NCI-H2196 (cell line): ENCODE results near the gene KCP.
"Not testable (repeated sequence)": the region's sequence is repeated elsewhere in the genome, so short reads cannot be mapped to it uniquely, and the experiment has no call there.

Experiments used
- DNase-seq: peaks from one replicate; lab custom pipeline; 2025; ENCODE audit not compliant: unreplicated experiment; lab: John Stamatoyannopoulos, UW

Gene KCP

DNA sequence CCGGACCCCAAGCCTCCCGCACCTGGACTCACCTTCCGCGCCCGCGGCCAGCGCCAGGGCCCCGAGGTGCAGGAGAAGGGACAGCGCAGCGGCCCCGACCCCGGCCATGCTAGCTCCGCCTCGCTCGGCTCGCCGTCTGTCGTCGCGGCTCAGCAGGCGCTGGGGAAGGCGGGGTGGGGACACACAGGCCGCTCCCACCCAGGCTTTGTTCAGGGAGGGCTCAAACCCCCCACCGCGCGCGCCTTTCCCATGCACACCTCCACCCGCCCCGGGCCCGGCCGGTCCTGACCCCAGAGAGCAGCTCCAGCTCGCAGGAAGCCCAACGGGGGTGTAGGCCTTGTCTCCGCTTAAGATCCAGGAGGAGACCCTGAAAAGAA, at the start of gene KCP:
KCP (minus strand) TSS at position 141 of the 377 bp plus-strand sequence; CDS start at position 108, 33 bp downstream.
- DNase-seq = no peak

DNA sequence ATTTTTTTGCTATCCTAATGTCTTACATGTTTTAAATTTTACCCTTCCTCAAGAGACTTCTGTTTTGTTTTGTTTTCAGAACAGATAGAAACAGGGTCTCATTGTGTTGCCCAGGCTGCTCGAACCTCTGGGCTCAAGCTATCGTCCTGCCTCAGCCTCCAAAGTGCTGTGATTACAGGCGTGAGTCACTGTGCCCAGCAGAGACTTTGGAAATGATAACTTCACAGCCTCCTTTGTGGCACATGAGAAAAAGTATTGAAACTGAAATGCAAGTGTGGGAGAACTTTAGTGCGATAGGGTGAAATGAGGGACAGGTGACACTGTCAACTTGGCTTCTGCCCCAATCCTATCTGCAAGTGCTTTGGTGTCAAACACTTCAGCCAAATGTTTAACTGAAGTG, 48.8 kb upstream of the KCP start:
- DNase-seq = no peak

DNA sequence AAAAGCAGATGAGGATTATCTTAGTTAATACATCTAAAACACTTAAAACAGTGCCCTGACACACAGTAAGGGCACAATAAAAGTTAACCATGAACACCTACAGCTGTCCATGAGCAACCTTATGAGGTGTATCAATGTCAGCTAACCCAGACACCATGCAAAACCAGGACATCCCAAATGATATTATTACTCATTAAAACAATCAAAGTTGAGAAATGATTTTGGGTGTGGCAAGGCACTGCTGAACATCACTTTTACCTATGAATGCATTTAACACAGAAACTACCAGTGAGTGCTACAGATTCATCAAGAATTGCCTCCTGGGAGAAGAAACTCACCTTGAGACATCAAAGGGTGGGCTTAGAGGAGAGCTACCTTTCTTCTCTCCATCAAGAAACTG, 45.5 kb upstream of the KCP start:
- DNase-seq = no peak

DNA sequence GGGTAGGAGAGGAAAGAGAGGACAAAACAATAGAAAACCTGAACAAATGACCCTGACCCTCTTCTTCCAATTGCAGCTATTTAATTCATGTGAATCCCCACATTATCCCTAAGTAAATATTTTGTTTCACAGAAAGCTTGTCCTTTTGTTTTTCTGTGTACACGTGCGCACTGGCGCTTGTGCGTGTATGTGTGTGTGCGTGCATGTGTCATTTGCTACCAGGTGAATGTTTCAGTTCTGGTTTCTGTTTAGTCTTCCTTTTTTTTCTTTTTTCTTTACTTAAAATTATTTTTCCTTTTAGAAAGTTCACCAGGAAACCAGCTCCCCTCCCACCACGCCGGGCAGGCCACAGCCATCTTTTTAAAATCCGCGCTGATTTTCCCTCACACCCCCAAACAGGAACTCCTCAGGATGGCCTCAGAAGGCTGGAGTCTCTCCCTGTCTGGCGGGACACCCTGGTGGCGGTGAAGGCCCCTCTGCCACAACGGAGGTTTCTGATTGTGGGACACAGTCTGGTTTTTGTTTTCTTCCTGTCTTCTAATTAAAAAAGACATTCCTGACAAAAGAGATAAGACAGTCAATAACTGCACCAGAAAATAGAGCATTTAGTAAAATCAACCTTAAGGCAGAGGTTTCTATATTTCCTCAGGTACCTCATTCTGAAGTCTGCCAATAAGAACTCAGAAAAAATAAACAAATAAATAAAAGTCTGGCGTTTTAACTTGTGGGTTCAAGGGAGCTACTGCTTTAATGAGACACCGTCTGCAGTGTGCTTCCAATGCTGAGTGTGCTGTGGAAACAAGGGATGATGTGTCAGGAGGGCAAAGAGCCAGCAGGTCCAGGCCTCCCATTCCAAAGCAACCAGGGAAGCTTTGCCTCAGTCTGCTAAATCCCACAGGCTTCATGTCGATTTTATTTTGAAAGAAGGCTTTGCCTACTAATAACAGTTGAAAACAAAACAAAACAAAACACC, 44.6 kb upstream of the KCP start:
- DNase-seq = no peak

DNA sequence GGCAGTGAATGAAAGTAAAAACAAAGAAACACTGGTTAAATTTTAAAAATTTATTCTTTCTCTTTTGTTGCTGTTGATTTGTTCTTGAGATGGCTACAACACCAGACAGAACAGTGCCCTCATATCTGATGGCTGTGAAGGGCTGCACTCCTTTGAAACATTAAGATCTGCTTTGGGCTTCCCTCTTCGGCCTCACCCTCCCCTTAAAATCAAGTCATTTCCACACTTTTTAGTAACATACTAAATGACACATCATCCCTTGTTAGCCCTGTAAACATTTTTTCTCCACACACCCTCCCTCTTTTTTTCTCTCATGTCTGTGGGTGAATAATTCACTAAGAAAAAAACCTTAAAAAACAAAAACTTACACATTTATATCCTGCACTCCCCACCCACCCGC, 43.6 kb upstream of the KCP start:
- no peak for DNase-seq

DNA sequence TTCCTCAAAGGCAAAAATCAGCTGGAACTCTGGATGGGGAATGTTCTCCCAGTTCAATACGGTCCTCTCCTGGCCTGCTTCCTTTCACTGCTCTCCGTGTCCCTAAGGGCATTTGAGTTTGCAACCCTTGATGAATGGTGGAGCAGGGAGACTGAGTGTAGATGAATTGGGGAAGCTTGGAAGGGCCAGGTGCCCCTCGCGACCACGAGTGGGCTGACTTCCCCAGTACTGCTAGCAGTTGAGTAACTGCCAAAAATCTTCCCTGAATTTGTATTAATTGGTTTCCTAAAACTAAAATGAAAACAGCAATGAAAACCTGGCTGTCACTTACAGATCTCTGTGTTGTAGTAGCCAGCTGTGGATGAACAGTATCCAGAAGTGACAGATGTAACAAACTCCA, 40.8 kb upstream of the KCP start:
- DNase-seq = no peak

DNA sequence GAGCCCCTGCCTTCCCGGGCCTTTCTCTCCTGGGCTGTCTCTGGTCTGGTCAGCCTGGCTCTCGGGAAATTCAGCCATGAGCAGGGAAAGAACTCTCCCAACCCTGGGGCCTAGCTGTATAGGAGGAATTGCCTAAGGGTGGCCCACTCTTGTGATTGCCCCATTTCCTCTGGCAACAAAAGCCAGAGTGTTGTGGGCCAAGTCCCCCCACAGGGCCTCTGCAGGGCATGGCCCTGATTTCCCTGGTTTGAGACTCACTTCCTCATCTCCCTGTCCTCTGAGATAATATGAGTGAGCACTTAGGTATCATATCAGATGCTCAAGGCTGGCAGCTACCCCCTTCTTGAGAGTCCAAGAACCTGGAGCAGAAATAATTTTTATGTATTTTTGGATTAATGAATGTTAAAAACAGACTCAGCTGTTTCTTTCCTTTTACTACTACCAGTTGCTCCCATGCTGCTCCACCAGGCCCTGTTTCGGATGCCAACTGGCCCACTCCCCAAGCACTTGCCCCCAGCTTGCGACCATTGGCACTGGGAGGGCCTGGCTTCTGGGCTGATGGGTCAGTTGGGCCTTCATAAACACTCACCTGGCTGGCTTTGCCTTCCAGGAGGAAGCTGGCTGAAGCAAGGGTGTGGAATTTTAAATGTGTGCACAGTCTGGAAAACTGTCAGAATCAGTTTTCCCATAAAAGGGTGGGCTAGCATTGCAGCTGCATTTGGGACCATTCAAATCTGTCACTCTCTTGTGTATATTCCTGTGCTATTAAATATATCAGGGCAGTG, 38.7 kb upstream of the KCP start:
- no peak for DNase-seq

DNA sequence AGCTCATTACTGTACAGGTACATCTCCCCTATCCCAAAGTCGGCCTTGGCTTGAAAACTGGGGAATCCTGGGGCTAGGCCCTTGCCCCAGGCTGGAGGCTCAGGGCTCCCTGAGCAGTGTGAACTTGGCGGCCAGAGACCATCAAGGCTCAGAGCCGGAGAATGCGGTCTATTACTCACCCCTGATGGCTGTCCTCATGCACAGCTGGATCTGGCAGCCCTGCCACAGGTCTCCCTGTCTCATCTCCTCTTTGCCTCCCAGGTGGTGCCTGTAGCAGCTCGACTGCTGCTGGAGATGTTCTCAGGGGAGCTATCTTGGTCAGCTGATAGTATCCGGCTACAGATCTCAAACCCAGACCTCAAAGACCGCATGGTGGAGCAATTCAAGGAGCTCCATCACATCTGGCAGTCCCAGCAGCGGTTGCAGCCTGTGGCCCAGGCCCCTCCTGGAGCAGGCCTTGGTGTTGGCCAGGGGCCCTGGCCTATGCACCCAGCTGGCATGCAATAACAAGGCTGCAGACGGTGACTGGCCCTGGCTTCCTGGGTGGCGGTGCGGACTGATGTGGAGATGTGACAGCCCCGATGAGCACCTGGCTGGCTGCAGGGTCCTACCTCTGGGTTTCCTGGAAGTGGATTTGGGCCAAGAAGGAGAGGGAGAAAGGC, 37.9 kb upstream of the KCP start:
- no peak for DNase-seq

DNA sequence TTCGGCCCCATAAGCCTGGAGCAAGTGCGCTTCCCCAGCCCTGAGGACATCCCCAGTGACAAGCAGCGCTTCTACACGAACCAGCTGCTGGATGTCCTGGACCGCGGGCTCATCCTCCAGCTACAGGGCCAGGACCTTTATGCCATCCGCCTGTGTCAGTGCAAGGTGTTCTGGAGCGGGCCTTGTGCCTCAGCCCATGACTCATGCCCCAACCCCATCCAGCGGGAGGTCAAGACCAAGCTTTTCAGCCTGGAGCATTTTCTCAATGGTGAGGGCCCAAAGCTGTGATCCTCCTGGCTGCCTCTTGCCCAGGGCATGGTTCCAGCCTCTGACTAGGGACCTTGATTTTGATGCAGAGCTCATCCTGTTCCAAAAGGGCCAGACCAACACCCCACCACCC, 37.3 kb upstream of the KCP start:
- no peak for DNase-seq

DNA sequence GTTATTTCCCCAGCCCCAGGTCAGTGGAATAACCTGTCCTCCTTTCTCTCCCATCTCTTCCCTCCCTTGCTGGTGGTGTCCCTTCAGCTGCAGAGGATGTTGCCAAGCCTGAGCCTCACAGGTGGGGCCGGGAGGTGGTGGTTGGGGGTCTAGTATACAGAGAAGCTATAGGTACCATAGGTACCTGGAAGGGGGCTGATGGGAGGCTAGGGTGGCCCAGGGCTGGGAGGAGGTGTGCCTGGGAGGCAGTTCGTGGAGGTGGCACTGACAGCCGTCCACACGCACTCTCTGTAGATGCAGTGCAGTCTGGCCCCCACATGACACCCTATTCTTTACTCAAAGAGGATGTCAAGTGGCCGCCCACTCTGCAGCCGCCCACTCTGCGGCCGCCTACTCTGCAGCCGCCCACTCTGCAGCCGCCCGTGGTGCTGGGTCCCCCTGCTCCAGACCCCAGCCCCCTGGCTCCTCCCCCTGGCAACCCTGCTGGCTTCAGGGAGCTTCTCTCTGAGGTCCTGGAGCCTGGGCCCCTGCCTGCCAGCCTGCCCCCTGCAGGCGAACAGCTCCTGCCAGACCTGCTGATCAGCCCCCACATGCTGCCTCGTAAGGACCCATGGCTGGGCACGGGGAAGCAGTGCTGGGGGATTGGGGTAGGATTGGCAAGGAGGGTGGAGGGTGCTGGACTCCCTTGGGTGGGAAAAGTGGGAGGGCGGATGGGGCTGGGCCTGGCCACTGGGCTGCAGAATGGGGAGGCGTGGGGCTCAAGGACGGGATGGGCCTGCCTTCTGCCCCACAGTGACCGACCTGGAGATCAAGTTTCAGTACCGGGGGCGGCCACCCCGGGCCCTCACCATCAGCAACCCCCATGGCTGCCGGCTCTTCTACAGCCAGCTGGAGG, 36.7 kb upstream of the KCP start:
- no peak for DNase-seq

DNA sequence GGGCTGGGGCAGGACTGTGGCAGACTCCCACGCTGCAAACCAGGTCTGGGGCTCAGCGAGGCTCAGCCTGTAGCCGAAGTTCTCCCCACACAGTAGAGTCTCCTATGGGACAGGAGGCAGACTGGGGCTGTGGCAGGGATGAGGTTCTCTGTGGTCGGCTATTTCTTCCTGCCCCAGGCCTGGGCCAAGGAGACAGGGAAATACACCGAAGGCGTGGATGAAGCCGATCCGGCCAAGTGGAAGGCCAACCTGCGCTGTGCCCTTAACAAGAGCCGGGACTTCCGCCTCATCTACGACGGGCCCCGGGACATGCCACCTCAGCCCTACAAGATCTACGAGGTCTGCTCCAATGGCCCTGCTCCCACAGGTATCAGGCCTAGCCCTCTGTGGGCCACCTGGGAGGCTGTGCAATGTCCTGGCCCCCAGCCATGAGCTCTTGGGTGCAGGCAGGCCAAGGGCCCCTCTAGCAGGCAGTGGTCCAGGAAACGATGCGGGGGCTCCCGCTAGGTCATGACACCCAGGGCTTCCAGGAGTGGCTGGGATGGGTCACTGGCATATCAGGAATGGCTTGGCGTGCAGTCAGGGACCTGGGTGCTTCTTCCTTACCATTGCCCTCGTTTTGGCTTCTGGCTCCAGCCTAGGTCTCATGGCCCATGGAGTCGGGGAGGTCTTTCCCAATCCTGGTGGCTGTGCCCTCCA, 35.3 kb upstream of the KCP start:
- no peak for DNase-seq

DNA sequence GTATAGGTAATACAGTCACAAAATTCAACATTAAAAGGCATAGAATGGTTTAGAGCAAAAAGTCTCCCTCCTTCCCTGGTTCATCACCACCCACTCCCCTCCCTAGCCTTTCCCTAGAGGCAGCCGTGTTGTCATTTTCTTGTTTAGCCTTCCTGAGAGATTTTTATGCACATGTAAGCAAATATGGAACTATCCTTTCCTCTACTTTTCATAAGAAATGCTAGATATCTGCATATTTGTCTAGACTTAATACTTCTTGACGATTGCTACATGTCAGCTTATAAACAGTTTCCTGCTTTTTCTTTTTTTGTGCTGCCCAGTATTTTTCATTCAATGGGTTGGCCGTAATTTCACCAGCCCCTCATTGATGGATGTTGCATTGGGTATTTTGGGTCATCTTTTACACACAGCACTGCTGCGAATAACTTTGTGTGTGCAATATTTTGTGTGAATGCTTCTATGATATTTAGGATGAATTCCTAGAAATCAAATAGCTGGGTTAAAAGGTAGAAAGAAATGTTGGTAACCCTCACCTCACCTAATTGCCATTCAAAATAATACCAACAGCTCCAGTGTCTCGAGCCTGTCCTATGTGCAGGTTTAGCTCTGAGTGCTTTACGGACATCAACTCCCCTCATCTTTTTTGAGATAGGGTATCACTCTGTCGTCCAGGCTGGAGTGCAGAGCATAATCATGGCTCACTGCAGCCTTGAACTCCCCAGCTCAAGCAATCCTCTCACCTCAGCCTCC, 34.2 kb upstream of the KCP start:
- no peak for DNase-seq

DNA sequence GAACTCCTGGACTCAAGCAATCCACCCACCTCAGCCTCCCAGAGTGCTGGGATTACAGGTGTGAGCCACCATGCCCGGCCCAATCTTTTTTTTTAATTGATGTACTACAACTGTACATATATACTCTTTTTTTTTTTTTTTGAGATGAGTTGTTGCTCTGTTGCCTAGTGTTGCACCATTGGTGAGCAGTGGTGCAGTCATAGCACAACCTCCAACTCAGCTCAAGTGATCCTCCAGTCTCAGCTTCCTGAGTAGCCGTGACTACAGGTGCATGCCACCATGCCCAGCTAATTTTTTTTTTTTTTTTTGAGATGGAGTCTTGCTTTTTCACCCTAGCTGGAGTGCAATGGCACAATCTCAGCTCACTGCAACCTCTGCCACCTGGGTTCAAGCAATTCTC, 32.7 kb upstream of the KCP start:
- not testable (repeated sequence) for DNase-seq

DNA sequence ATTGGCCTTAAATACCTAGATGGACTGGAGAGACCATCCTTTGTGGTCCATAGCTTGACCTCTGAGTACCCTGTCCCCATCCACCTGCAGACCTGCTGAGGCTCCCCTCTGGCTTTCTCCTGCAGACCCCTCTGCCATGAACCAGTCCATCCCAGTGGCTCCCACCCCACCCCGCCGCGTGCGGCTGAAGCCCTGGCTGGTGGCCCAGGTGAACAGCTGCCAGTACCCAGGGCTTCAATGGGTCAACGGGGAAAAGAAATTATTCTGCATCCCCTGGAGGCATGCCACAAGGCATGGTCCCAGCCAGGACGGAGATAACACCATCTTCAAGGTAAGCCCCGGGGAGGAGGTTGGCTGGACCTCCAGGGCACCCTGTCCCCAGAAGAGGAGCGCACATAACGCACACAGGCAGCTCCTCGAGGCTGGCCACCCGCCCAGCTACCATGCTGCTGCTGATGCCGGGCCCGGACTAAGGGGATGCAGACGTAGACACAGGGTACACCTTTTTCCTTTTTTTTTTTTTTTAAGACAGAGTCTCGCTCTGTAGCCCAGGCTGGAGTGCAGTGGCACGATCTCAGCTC, 31.5 kb upstream of the KCP start:
- DNase-seq = no peak

DNA sequence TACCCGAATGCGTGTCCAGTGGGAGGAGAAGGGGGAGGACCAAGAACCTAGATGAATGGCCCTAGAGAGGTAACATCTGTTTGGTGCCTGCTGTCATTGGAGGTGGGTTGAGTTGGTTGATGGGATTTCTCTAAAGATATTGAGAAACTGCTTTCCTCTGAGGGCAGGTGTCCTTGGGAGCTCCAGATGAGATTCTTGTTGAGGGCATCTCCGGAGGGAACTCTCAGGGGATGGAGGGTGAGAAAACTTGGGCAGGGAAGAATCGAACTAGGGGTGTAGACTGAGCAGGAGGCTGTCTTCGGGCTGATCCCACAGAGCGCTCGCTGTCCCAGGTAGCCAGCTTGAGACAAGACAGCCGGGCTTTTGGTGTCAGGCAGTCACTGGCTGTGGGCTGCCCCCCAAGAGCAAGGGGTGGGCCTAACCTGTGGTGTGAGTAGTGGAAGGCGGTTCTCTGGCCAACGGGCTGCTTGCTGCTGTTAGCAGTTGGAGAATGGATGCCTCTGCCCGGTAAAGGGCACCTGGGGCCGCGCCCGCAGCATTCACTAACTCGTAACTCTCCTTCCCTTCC, 30.9 kb upstream of the KCP start:
- DNase-seq = no peak

DNA sequence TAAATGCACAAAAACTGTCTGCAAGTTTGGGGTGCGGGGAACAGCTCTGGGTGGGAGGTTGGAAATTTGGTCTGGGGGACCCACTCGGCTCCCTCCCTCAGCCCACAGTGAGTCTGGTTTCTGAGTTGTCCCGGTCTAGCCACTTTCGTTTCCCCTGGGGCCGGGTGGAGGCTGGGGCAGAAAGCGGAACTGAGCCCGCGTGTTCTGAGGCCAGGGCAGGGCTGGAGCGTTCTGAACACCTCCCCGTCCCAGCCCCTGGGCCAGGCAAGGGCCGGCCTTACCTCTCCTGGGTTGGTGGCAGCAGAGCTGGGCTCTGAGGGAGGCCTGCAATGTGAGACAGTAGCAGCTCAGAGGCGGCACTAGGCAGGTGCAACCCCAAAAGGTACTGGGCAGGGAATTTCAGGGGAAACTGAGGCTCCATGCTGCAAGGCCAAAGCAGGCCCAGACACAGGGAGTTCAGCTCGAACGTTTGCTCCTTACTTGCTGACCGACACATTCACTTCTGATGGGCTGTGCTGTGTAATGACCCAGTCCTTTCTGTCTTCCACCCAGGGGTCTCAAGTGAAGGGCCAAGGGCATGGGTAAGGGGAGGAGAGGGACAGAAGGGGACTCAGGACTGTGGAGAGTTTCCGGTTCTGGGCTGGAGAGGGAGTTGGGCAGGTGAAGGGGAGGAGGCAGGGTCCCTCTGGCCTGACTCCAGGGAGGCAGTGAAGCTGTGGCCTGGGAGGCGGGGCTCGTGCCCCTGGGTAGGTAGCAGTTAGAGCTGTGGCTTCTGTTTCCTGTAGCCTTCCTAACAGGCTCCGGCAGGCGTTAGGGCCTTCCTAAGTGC, 30.2 kb upstream of the KCP start:
- no peak for DNase-seq

DNA sequence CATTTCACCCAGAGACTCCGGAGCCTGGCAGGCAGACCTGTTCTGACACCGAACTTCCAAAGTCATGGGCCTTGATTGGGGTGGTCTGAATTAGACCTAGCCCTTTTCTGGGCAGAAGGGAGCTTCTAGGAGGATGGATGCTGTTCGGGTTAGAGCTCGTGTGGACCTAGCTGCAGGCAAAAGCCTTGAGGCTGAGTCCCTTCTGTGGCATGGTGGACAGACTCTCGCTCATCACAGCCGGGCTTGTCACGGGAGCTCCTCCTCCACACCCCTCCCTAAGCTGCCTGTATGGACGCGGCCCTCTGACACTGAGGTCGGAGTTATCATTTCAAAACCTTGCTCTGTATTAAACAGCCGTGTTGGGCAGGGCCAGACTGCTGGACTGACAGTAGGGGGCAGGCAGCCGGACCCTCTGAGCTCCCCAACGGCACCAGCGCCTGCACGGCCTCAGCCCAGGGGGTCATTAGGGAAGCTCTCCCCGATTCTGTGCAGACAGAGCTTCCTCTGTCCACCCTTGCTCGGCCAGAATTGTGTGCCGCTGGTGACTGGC, 29.4 kb upstream of the KCP start:
- no peak for DNase-seq
